Gastroesophageal sphincter (tissue), 4 donors: Measurements from ENCODE around the gene ZSWIM6. TPM values are rescaled to one million over a fixed set of nuclear protein-coding genes. Genes with fewer than 3 reads are reported as not detected.

Source experiments
- ATAC-seq: fragments of 150-250 bp; one replicate; pipeline ENCODE4 v1.9.1; 2016; ENCODE audit warnings: mild to moderate bottlenecking, moderate library complexity
- H3K27ac ChIP-seq, 4 donors: fragments of 200-600 bp; sonication (generic) in 3 of 4; 1 replicate in 3 of 4; 2 replicates in 1 of 4; pipeline ENCODE4 v1.5.1; 2016 to 2019
- H3K27me3 ChIP-seq: fragments of 200-600 bp; sonication (generic); one replicate; pipeline ENCODE4 v1.5.1; 2019
- H3K36me3 ChIP-seq, 2 donors: fragments of 200-600 bp; sonication (generic); one replicate each; pipeline ENCODE4 v1.5.1; 2019; ENCODE audit warnings: control low read depth in 1 of 2
- H3K4me1 ChIP-seq, 3 donors: fragments of 200-600 bp; sonication (generic); 1 replicate in 2 of 3; 2 replicates in 1 of 3; pipeline ENCODE4 v1.5.1; 2016 to 2019; ENCODE audit warnings: control low read depth in 2 of 3
- H3K4me3 ChIP-seq, 2 donors: fragments of 200-600 bp; sonication (generic); one replicate each; pipeline ENCODE4 v1.5.1; 2019; ENCODE audit warnings: mild to moderate bottlenecking in 1 of 2, moderate library complexity in 1 of 2
- H3K9me3 ChIP-seq, 3 donors: fragments of 200-600 bp; sonication (generic); one replicate each; pipeline ENCODE4 v1.5.1; 2017 to 2019; ENCODE audit warnings: control low read depth in 2 of 3
- CTCF ChIP-seq, 4 experiments: fragments of 200-600 bp in 2 of 4; fragments of 450-650 bp in 2 of 4; sonication (generic) in 1 of 4; IDR thresholded peaks; one replicate each; pipeline ENCODE4 v1.5.1; 2017 to 2019; ENCODE audit warnings: antibody characterized with exemption in 4 of 4, mild to moderate bottlenecking in 2 of 4, moderate library complexity in 2 of 4
- EP300 ChIP-seq: sonication (generic); formaldehyde crosslinking; IDR thresholded peaks from one replicate; pipeline ENCODE4 v1.6.1; 2017; ENCODE audit warnings: antibody characterized with exemption, mild to moderate bottlenecking
- POLR2A ChIP-seq, 2 donors: fragments of 450-650 bp; IDR thresholded peaks; one replicate each; pipeline ENCODE4 v1.6.1; 2017; ENCODE audit warnings: antibody characterized with exemption in 2 of 2, mild to moderate bottlenecking in 2 of 2, moderate library complexity in 1 of 2
- POLR2AphosphoS5 ChIP-seq: sonication (generic); formaldehyde crosslinking; IDR thresholded peaks from one replicate; pipeline ENCODE4 v1.6.1; 2017; ENCODE audit warnings: antibody characterized with exemption
- WGBS, 2 donors: methylation state at CpG; one replicate each; pipeline ENCODE4 v1.1.5; 2018; ENCODE audit warnings: low coverage in 1 of 2; 5-methylcytosine and 5-hydroxymethylcytosine counted together
- total RNA-seq, 4 donors: library from RNA; depleted of rRNA; stranded (reverse); fragments of >200 nt; gene quantifications; one replicate each; pipeline ENCODE4 v1.1.0, GENCODE V29; 2016

ZSWIM6 gene
- total RNA-seq, 4 donors from 2014 or later, result 8.9 to 20.9 (median 12.3) TPM

- 42 to 46% methylated on average over 7 to 10 of the region's 10 CpGs for WGBS, 2 donors
- H3K4me3 ChIP-seq, result peak overlapping the region; percentile 88 to 97
Observed at GRCh38 chr5:61334868-61335615, 3.0 kb downstream of the ZSWIM6 start.

GRCh38 chr5:61339764-61340163 is 7.7 kb downstream of the ZSWIM6 start:
- Histone ChIP-seq H3K4me1 (peaks cover 9 to 70% (median 15%) of the 10 kb centered on the region in 3 donors), H3K9me3 (no peaks in the 10 kb centered on the region), H3K27ac (no peak overlapping the region), H3K27me3 (no peaks in the 10 kb centered on the region), H3K36me3 (no peaks in the 10 kb centered on the region), H3K4me3 (no peak overlapping the region)
- WGBS, 2 donors, result 48 to 58% methylated on average over 2 of the region's 2 CpGs
- TF ChIP-seq POLR2AphosphoS5, result no peak
- TF ChIP-seq EP300, result no peak
- TF ChIP-seq POLR2A (IDR thresholded peaks at IDR 0.05), result no peak
- TF ChIP-seq CTCF (IDR thresholded peaks at IDR 0.05), result no peak
- ATAC-seq, result no peak

More at GRCh38 chr5:61334868-61335615, 3.0 kb downstream of the ZSWIM6 start:
- TF ChIP-seq EP300 (no peak), POLR2A (IDR thresholded peaks at IDR 0.05) (no peak), POLR2AphosphoS5 (no peak), CTCF (IDR thresholded peaks at IDR 0.05) (no peak)
- Histone ChIP-seq H3K4me1 (peaks cover 0 to 45% (median 8%) of the 10 kb centered on the region in 3 donors), H3K36me3 (no peaks in the 10 kb centered on the region), H3K9me3 (no peaks in the 10 kb centered on the region), H3K27ac (peak overlapping the region in 1 of 4 donors; percentile 99), H3K27me3 (no peaks in the 10 kb centered on the region)
- no peak for ATAC-seq

GRCh38 chr5:61340775-61341361 is 8.8 kb downstream of the ZSWIM6 start:
- no peaks in the 10 kb centered on the region for H3K27me3 ChIP-seq
- no peak for TF ChIP-seq EP300
- no peak for TF ChIP-seq POLR2A (IDR thresholded peaks at IDR 0.05)
- no peak for TF ChIP-seq POLR2AphosphoS5
- no peak for TF ChIP-seq CTCF (IDR thresholded peaks at IDR 0.05)
- peaks cover 9 to 70% (median 16%) of the 10 kb centered on the region in 3 donors for H3K4me1 ChIP-seq
- no peaks in the 10 kb centered on the region for H3K9me3 ChIP-seq
- no peak overlapping the region for H3K4me3 ChIP-seq
- no peak for ATAC-seq
- no peaks in the 10 kb centered on the region for H3K36me3 ChIP-seq
- H3K27ac ChIP-seq, result no peak overlapping the region
- WGBS, 2 donors, result 80 to 88% methylated on average over 2 to 3 of the region's 3 CpGs

GRCh38 chr5:61342071-61342501 is 10.0 kb downstream of the ZSWIM6 start:
- Histone ChIP-seq H3K27ac (no peak overlapping the region), H3K36me3 (no peaks in the 10 kb centered on the region), H3K4me1 (peaks cover 11 to 68% (median 18%) of the 10 kb centered on the region in 3 donors), H3K27me3 (no peaks in the 10 kb centered on the region), H3K9me3 (no peaks in the 10 kb centered on the region), H3K4me3 (no peak overlapping the region)
- ATAC-seq, result no peak
- WGBS, 2 donors, result 49 to 54% methylated on average over 4 of the region's 4 CpGs
- TF ChIP-seq CTCF (IDR thresholded peaks at IDR 0.05) (no peak), EP300 (no peak), POLR2A (IDR thresholded peaks at IDR 0.05) (no peak), POLR2AphosphoS5 (peak; percentile 6)
